ENCODE measurements around the gene TBC1D13.
"Not testable (repeated sequence)": the region's sequence is repeated elsewhere in the genome, so short reads cannot be mapped to it uniquely, and the experiment has no call there.

TBC1D13 gene

GRCh38 chr9:128780093-128780492 lies 7.0 kb upstream of the TBC1D13 start:
- H3K14ac ChIP-seq (ENCODE audit: low read length in 2 of 2); H3K4me3 ChIP-seq (ENCODE audit: insufficient read depth in 1 of 2, low read depth in 1 of 2, low read length in 2 of 2); H2BK5ac ChIP-seq (ENCODE audit: low read depth, low read length, poor library complexity, severe bottlenecking); H3K79me1 ChIP-seq (replicated peaks; ENCODE audit: low read length, poor library complexity, severe bottlenecking); H2BK12ac ChIP-seq (ENCODE audit: low read length in 2 of 2); H4K8ac ChIP-seq (ENCODE audit: low read length); H3K4ac ChIP-seq (ENCODE audit: low read depth in 1 of 2, low read length in 2 of 2); H2BK15ac ChIP-seq (ENCODE audit: low read depth, poor library complexity, severe bottlenecking); H3K4me2 ChIP-seq (ENCODE audit: low read length, poor library complexity, severe bottlenecking); H2AK5ac ChIP-seq (ENCODE audit: low read length, severe bottlenecking); H2BK120ac ChIP-seq (ENCODE audit: low read depth, low read length); H4K91ac ChIP-seq (ENCODE audit: low read length); H3K27ac ChIP-seq (ENCODE audit: low read length, poor library complexity, severe bottlenecking); H2AFZ ChIP-seq (ENCODE audit: low read depth, low read length); H3K4me1 ChIP-seq (ENCODE audit: control insufficient read depth, insufficient read depth, low read depth, low read length); H3K18ac ChIP-seq (ENCODE audit: low read depth in 1 of 2, low read length in 2 of 2); DNase-seq; H3K36me3 ChIP-seq (ENCODE audit: control insufficient read depth in 1 of 2, insufficient read depth in 2 of 2, low read depth in 1 of 2, low read length in 2 of 2); H3K9me3 ChIP-seq (ENCODE audit: control insufficient read depth, low read length); H3K9ac ChIP-seq (ENCODE audit: low read length); H3K23ac ChIP-seq (ENCODE audit: low read length in 2 of 2); H3K27me3 ChIP-seq (ENCODE audit: control insufficient read depth in 1 of 2, insufficient read depth in 1 of 2, low read length in 2 of 2): not testable (repeated sequence)
- 96% methylated on average over 22 of the region's 27 CpGs for WGBS

- Histone ChIP-seq H4K8ac (ENCODE audit: low read length) (no peak overlapping the region), H2BK5ac (ENCODE audit: low read depth, low read length, poor library complexity, severe bottlenecking) (no peak overlapping the region), H3K4ac (ENCODE audit: low read depth in 1 of 2, low read length in 2 of 2) (no peak overlapping the region), H2BK120ac (ENCODE audit: low read depth, low read length) (no peak overlapping the region), H3K4me3 (ENCODE audit: insufficient read depth in 1 of 2, low read depth in 1 of 2, low read length in 2 of 2) (no peak overlapping the region), H3K36me3 (ENCODE audit: control insufficient read depth in 1 of 2, insufficient read depth in 2 of 2, low read depth in 1 of 2, low read length in 2 of 2) (no peaks in the 10 kb centered on the region), H2BK12ac (ENCODE audit: low read length in 2 of 2) (no peak overlapping the region), H3K23ac (ENCODE audit: low read length in 2 of 2) (no peak overlapping the region), H2BK15ac (ENCODE audit: low read depth, poor library complexity, severe bottlenecking) (no peak overlapping the region), H3K4me1 (ENCODE audit: control insufficient read depth, insufficient read depth, low read depth, low read length) (peaks cover 4% of the 10 kb centered on the region), H2AK5ac (ENCODE audit: low read length, severe bottlenecking) (no peak overlapping the region), H3K9ac (ENCODE audit: low read length) (no peak overlapping the region), H3K4me2 (ENCODE audit: low read length, poor library complexity, severe bottlenecking) (no peak overlapping the region), H4K91ac (ENCODE audit: low read length) (no peak overlapping the region), H3K27me3 (ENCODE audit: control insufficient read depth in 1 of 2, insufficient read depth in 1 of 2, low read length in 2 of 2) (no peaks in the 10 kb centered on the region), H3K79me1 (replicated peaks; ENCODE audit: low read length, poor library complexity, severe bottlenecking) (no peaks in the 10 kb centered on the region), H2AFZ (ENCODE audit: low read depth, low read length) (no peak overlapping the region), H3K14ac (ENCODE audit: low read length in 2 of 2) (no peak overlapping the region), H3K18ac (ENCODE audit: low read depth in 1 of 2, low read length in 2 of 2) (no peak overlapping the region), H3K9me3 (ENCODE audit: control insufficient read depth, low read length) (no peaks in the 10 kb centered on the region), H3K27ac (ENCODE audit: low read length, poor library complexity, severe bottlenecking) (no peak overlapping the region)
- 85% methylated on average over 7 of the region's 7 CpGs for WGBS
- DNase-seq = no peak
These were observed 5.6 kb upstream of the TBC1D13 start for GRCh38 chr9:128781187-128782070.

- Histone ChIP-seq H3K9ac (ENCODE audit: low read length) (no peak overlapping the region), H3K4ac (ENCODE audit: low read depth in 1 of 2, low read length in 2 of 2) (no peak overlapping the region), H3K14ac (ENCODE audit: low read length in 2 of 2) (no peak overlapping the region), H4K91ac (ENCODE audit: low read length) (no peak overlapping the region), H3K9me3 (ENCODE audit: control insufficient read depth, low read length) (no peaks in the 10 kb centered on the region), H3K23ac (ENCODE audit: low read length in 2 of 2) (no peak overlapping the region), H3K18ac (ENCODE audit: low read depth in 1 of 2, low read length in 2 of 2) (no peak overlapping the region), H3K4me1 (ENCODE audit: control insufficient read depth, insufficient read depth, low read depth, low read length) (peaks cover 8% of the 10 kb centered on the region), H3K27ac (ENCODE audit: low read length, poor library complexity, severe bottlenecking) (no peak overlapping the region), H2AK5ac (ENCODE audit: low read length, severe bottlenecking) (no peak overlapping the region), H3K4me3 (ENCODE audit: insufficient read depth in 1 of 2, low read depth in 1 of 2, low read length in 2 of 2) (no peak overlapping the region), H2BK5ac (ENCODE audit: low read depth, low read length, poor library complexity, severe bottlenecking) (no peak overlapping the region), H2BK15ac (ENCODE audit: low read depth, poor library complexity, severe bottlenecking) (no peak overlapping the region), H2AFZ (ENCODE audit: low read depth, low read length) (no peak overlapping the region), H2BK12ac (ENCODE audit: low read length in 2 of 2) (no peak overlapping the region), H3K27me3 (ENCODE audit: control insufficient read depth in 1 of 2, insufficient read depth in 1 of 2, low read length in 2 of 2) (no peaks in the 10 kb centered on the region), H3K79me1 (replicated peaks; ENCODE audit: low read length, poor library complexity, severe bottlenecking) (no peaks in the 10 kb centered on the region), H4K8ac (ENCODE audit: low read length) (no peak overlapping the region), H3K36me3 (ENCODE audit: control insufficient read depth in 1 of 2, insufficient read depth in 2 of 2, low read depth in 1 of 2, low read length in 2 of 2) (no peaks in the 10 kb centered on the region), H2BK120ac (ENCODE audit: low read depth, low read length) (no peak overlapping the region), H3K4me2 (ENCODE audit: low read length, poor library complexity, severe bottlenecking) (no peak overlapping the region)
- 100% methylated on average over 1 of the region's 1 CpG for WGBS
- no peak for DNase-seq
These were observed 4.4 kb upstream of the TBC1D13 start for GRCh38 chr9:128782669-128783068.

GRCh38 chr9:128785427-128785826 lies 1.6 kb upstream of the TBC1D13 start:
- no peak overlapping the region for H3K4me3 ChIP-seq (ENCODE audit: insufficient read depth in 1 of 2, low read depth in 1 of 2, low read length in 2 of 2)
- H3K79me1 ChIP-seq (replicated peaks; ENCODE audit: low read length, poor library complexity, severe bottlenecking) = peaks cover 7% of the 10 kb centered on the region
- peaks cover 14% of the 10 kb centered on the region for H3K4me1 ChIP-seq (ENCODE audit: control insufficient read depth, insufficient read depth, low read depth, low read length)
- H2BK15ac ChIP-seq (ENCODE audit: low read depth, poor library complexity, severe bottlenecking) = no peak overlapping the region
- peaks cover 6 to 10% of the 10 kb centered on the region in 2 experiments for H3K36me3 ChIP-seq (ENCODE audit: control insufficient read depth in 1 of 2, insufficient read depth in 2 of 2, low read depth in 1 of 2, low read length in 2 of 2)
- H3K18ac ChIP-seq (ENCODE audit: low read depth in 1 of 2, low read length in 2 of 2) = no peak overlapping the region
- H2BK120ac ChIP-seq (ENCODE audit: low read depth, low read length) = no peak overlapping the region
- no peaks in the 10 kb centered on the region for H3K27me3 ChIP-seq (ENCODE audit: control insufficient read depth in 1 of 2, insufficient read depth in 1 of 2, low read length in 2 of 2)
- no peak overlapping the region for H3K4ac ChIP-seq (ENCODE audit: low read depth in 1 of 2, low read length in 2 of 2)
- 96% methylated on average over 4 of the region's 6 CpGs for WGBS
- H2AK5ac ChIP-seq (ENCODE audit: low read length, severe bottlenecking) = no peak overlapping the region
- no peak overlapping the region for H2BK5ac ChIP-seq (ENCODE audit: low read depth, low read length, poor library complexity, severe bottlenecking)
- DNase-seq = no peak
- H3K23ac ChIP-seq (ENCODE audit: low read length in 2 of 2) = no peak overlapping the region
- H3K27ac ChIP-seq (ENCODE audit: low read length, poor library complexity, severe bottlenecking) = no peak overlapping the region
- H3K4me2 ChIP-seq (ENCODE audit: low read length, poor library complexity, severe bottlenecking) = no peak overlapping the region
- no peaks in the 10 kb centered on the region for H3K9me3 ChIP-seq (ENCODE audit: control insufficient read depth, low read length)
- no peak overlapping the region for H4K8ac ChIP-seq (ENCODE audit: low read length)
- H3K9ac ChIP-seq (ENCODE audit: low read length) = no peak overlapping the region
- H3K14ac ChIP-seq (ENCODE audit: low read length in 2 of 2) = no peak overlapping the region
- no peak overlapping the region for H2BK12ac ChIP-seq (ENCODE audit: low read length in 2 of 2)
- no peak overlapping the region for H2AFZ ChIP-seq (ENCODE audit: low read depth, low read length)
- no peak overlapping the region for H4K91ac ChIP-seq (ENCODE audit: low read length)
